Ovary (tissue), 9 donors: ENCODE results near the gene ROGDI. TPM values are rescaled to one million over a fixed set of nuclear protein-coding genes. Genes with fewer than 3 reads are reported as not detected.

Experiments used
- DNase-seq, 5 donors: peaks; one replicate each; pipeline ENCODE4 v3.0.0-alpha.2; 2019 to 2020
- H3K27ac ChIP-seq, 2 donors: fragments of 200-600 bp; one replicate each; pipeline versions ENCODE4 v1.5.1 to v1.8.0; 2019 to 2022
- H3K27me3 ChIP-seq: fragments of 200-600 bp; one replicate; pipeline ENCODE4 v1.8.0; 2022
- H3K36me3 ChIP-seq: fragments of 200-600 bp; sonication (generic); one replicate; pipeline ENCODE4 v1.5.1; 2019
- H3K4me1 ChIP-seq: one replicate; pipeline ENCODE4 v1.8.1; 2013; ENCODE audit warnings: mild to moderate bottlenecking, moderate library complexity; ENCODE audit not compliant: insufficient read depth
- H3K4me3 ChIP-seq: fragments of 200-600 bp; sonication (generic); one replicate; pipeline ENCODE4 v1.5.1; 2017
- H3K9me3 ChIP-seq, 2 donors: fragments of 200-600 bp in 1 of 2; sonication (generic) in 1 of 2; one replicate each; pipeline versions ENCODE4 v1.5.1 to v1.8.1; 2013 to 2019; ENCODE audit warnings: mild to moderate bottlenecking in 1 of 2, moderate library complexity in 1 of 2
- CTCF ChIP-seq, 3 donors: fragments of 450-650 bp in 2 of 3; fragments of 200-600 bp in 1 of 3; IDR thresholded peaks; one replicate each; pipeline versions ENCODE4 v1.5.1 to v1.8.0; 2016 to 2022; ENCODE audit warnings: antibody characterized with exemption in 3 of 3, mild to moderate bottlenecking in 1 of 3
- EP300 ChIP-seq: sonication (generic); formaldehyde crosslinking; IDR thresholded peaks from one replicate; pipeline ENCODE4 v1.6.1; 2017; ENCODE audit warnings: antibody characterized with exemption
- POLR2A ChIP-seq: fragments of 450-650 bp; IDR thresholded peaks from one replicate; pipeline ENCODE4 v1.6.1; 2017; ENCODE audit warnings: antibody characterized with exemption, mild to moderate bottlenecking, moderate library complexity
- WGBS, 3 donors: extraction: QIAGEN DNeasy Blood & Tissue Kit in 1 of 3; methylation state at CpG; one replicate each; pipeline versions ENCODE4 v1.1.5 to v1.1.7; 2013 to 2017; 5-methylcytosine and 5-hydroxymethylcytosine counted together
- intact Hi-C, 4 donors: fragments of 100-400 bp; cut with DNase I; formaldehyde crosslinking; loops; one replicate each; pipeline versions ENCODE4 v1.11.0 to v1.15.1; 2022 to 2023
- polyA plus RNA-seq, 2 donors: library from polyadenylated mRNA; stranded (reverse); fragments of 200-250 nt in 1 of 2; fragments of 350-450 nt in 1 of 2; fragmentation: Illumina TruSeq in 1 of 2; extraction: RNeasy Lipid Tissue Mini Kit (QIAGEN cat#74804) in 1 of 2; gene quantifications; one replicate each; pipeline ENCODE4 v1.2.3, GENCODE V29; 2013 to 2014
- total RNA-seq, 7 donors: library from RNA; depleted of rRNA in 2 of 7; stranded (reverse); fragments of >200 nt in 2 of 7; fragmentation: NEBNext Ultra II Directional in 3 of 7; extraction: Animal tissue kit (Norgen Biotek cat#: 25700) in 3 of 7; gene quantifications; one replicate each; pipeline versions ENCODE4 v1.1.0 to v1.2.4, GENCODE V29; 2016 to 2023
- donor health status: DM: no; HTN: no; CAD: no; lungs with moderate emphysema.
- donor health status: DM: no; HTN: no; CAD: no.
- donor health status: Bipolar disorder and iron deficiency.
- donor health status: DM: yes; HTN: yes; CAD: no.
- donor health status: DM: no; HTN: no; CAD: no.
- donor health status: DM: yes; HTN: yes; CAD: no.

Gene ROGDI
- total and polyA plus RNA-seq, 9 donors: 6.0 to 31.9 (median 22.3) TPM

GRCh38 chr16:4837733-4838501 lies 35.5 kb upstream of the ROGDI start:
- Histone ChIP-seq H3K9me3 (no peaks in the 10 kb centered on the region), H3K36me3 (no peaks in the 10 kb centered on the region), H3K4me3 (no peak overlapping the region), H3K4me1 (no peaks in the 10 kb centered on the region), H3K27me3 (no peaks in the 10 kb centered on the region), H3K27ac (no peak overlapping the region)
- intact Hi-C loops: no loop called here
- TF ChIP-seq POLR2A (no peak), EP300 (no peak), CTCF (IDR thresholded peaks at IDR 0.05) (no peak)
- 81 to 90% (median 87%) methylated on average over 13 of the region's 13 CpGs for WGBS, 3 donors
- no peak for DNase-seq

- TF ChIP-seq EP300: no peak
- no peak for TF ChIP-seq CTCF (IDR thresholded peaks at IDR 0.05)
- TF ChIP-seq POLR2A: no peak
- no peak overlapping the region for H3K27ac ChIP-seq
- no peaks in the 10 kb centered on the region for H3K9me3 ChIP-seq
- intact Hi-C loops: no loop called here
- no peaks in the 10 kb centered on the region for H3K36me3 ChIP-seq
- H3K4me1 ChIP-seq: no peaks in the 10 kb centered on the region
- H3K27me3 ChIP-seq: no peaks in the 10 kb centered on the region
- no peak for DNase-seq
- no peak overlapping the region for H3K4me3 ChIP-seq
- 90 to 92% (median 92%) methylated on average over 2 of the region's 2 CpGs for WGBS, 3 donors
Measured at GRCh38 chr16:4836727-4837126, 34.3 kb upstream of the ROGDI start.

- WGBS, 3 donors: 94 to 100% (median 96%) methylated on average over 1 of the region's 1 CpG
- intact Hi-C loops: no loop called here
- Histone ChIP-seq H3K9me3 (no peaks in the 10 kb centered on the region), H3K27me3 (no peaks in the 10 kb centered on the region), H3K4me1 (no peaks in the 10 kb centered on the region), H3K36me3 (no peaks in the 10 kb centered on the region), H3K4me3 (no peak overlapping the region), H3K27ac (no peak overlapping the region)
- DNase-seq: no peak
- no peak for TF ChIP-seq EP300
- no peak for TF ChIP-seq POLR2A
- TF ChIP-seq CTCF (IDR thresholded peaks at IDR 0.05): no peak
Measured at GRCh38 chr16:4833584-4833983, 31.2 kb upstream of the ROGDI start.

GRCh38 chr16:4832698-4833343 lies 30.4 kb upstream of the ROGDI start:
- no peak overlapping the region for H3K4me3 ChIP-seq
- no peak overlapping the region for H3K27ac ChIP-seq
- H3K36me3 ChIP-seq: no peaks in the 10 kb centered on the region
- H3K27me3 ChIP-seq: no peaks in the 10 kb centered on the region
- no peak for DNase-seq
- TF ChIP-seq POLR2A (no peak), CTCF (IDR thresholded peaks at IDR 0.05) (no peak), EP300 (no peak)
- no peaks in the 10 kb centered on the region for H3K9me3 ChIP-seq
- no peaks in the 10 kb centered on the region for H3K4me1 ChIP-seq
- intact Hi-C loops: no loop called here
- 78 to 85% (median 83%) methylated on average over 6 of the region's 6 CpGs for WGBS, 3 donors
